Activated CD8-positive, alpha-beta memory T cell treated with anti-CD3 and anti-CD28 coated beads for 48 hours (primary cell): ENCODE measurements around the gene SERPINA7.
"Not testable (repeated sequence)": the region's sequence is repeated elsewhere in the genome, so short reads cannot be mapped to it uniquely, and the experiment has no call there.

Experiments
- DNase-seq, 3 experiments: peaks; one replicate each; pipeline ENCODE4 v3.0.0-alpha.2; 2020; ENCODE audit warnings: low read depth in 2 of 3, low spot score in 2 of 3

Gene SERPINA7

GRCh38 chrX:106038625-106039024 lies at the start of gene SERPINA7:
Gene SERPINA7 (minus strand): TSS chrX:106038727. CDS start chrX:106037058, 1,669 bp downstream.
- no peak for DNase-seq

- DNase-seq: no peak
These were observed 30.5 kb upstream of the SERPINA7 start for GRCh38 chrX:106069048-106069447.

- DNase-seq: no peak
These were observed 11.5 kb upstream of the SERPINA7 start for GRCh38 chrX:106050054-106050453.

- DNase-seq: no peak
These were observed 3.8 kb upstream of the SERPINA7 start for GRCh38 chrX:106042296-106042695.

- no peak for DNase-seq
These were observed 2.3 kb upstream of the SERPINA7 start for GRCh38 chrX:106040861-106041260.

- no peak for DNase-seq
These were observed 1.4 kb upstream of the SERPINA7 start for GRCh38 chrX:106039920-106040319.

GRCh38 chrX:106037835-106038473 lies 573 bp downstream of the SERPINA7 start:
- no peak for DNase-seq

- DNase-seq: no peak
These were observed 1.8 kb downstream of the SERPINA7 start for GRCh38 chrX:106036716-106037115.

GRCh38 chrX:106035064-106035463 lies 3.5 kb downstream of the SERPINA7 start:
- DNase-seq: no peak

GRCh38 chrX:106023947-106024346 lies 14.6 kb downstream of the SERPINA7 start:
- no peak for DNase-seq

- no peak for DNase-seq
These were observed 16.3 kb downstream of the SERPINA7 start for GRCh38 chrX:106022238-106022637.

GRCh38 chrX:106014119-106014775 lies 24.3 kb downstream of the SERPINA7 start:
- no peak for DNase-seq

- DNase-seq: no peak
These were observed 29.4 kb downstream of the SERPINA7 start for GRCh38 chrX:106009145-106009544.

- no peak for DNase-seq
These were observed 30.7 kb downstream of the SERPINA7 start for GRCh38 chrX:106007815-106008214.

GRCh38 chrX:106005684-106006083 lies 32.8 kb downstream of the SERPINA7 start:
- no peak for DNase-seq

- DNase-seq: not testable (repeated sequence)
These were observed 37.9 kb downstream of the SERPINA7 start for GRCh38 chrX:106000609-106001008.

- no peak for DNase-seq
These were observed 38.3 kb downstream of the SERPINA7 start for GRCh38 chrX:106000203-106000602.

GRCh38 chrX:105999294-105999693 lies 39.2 kb downstream of the SERPINA7 start:
- no peak for DNase-seq

- DNase-seq: not testable (repeated sequence)
These were observed 50.0 kb downstream of the SERPINA7 start for GRCh38 chrX:105988487-105988886.
